T-helper 1 cell treated with Interleukin-12 subunit alpha and Interleukin-12 subunit beta and Interleukin-4 antibody, amounts not matched to agents 30 μg/mL and 1 μg/mL, for 36 hours (primary cell): ENCODE measurements around the gene NBPF3.
"Not testable (repeated sequence)": the region's sequence is repeated elsewhere in the genome, so short reads cannot be mapped to it uniquely, and the experiment has no call there.

Experiments used
- H3K27ac Mint-ChIP-seq: one replicate; pipeline ENCODE4 v1.8.0; 2021; ENCODE audit warnings: mild to moderate bottlenecking, mixed read lengths
- H3K27me3 Mint-ChIP-seq: one replicate; pipeline ENCODE4 v1.8.0; 2021; ENCODE audit warnings: low read depth, mixed read lengths
- H3K36me3 Mint-ChIP-seq: one replicate; pipeline ENCODE4 v1.8.0; 2021; ENCODE audit warnings: low read depth, mixed read lengths
- H3K4me1 Mint-ChIP-seq: one replicate; pipeline ENCODE4 v1.8.0; 2021; ENCODE audit warnings: low read depth, mixed read lengths
- H3K4me3 Mint-ChIP-seq: one replicate; pipeline ENCODE4 v1.8.0; 2021; ENCODE audit warnings: mild to moderate bottlenecking, moderate library complexity, mixed read lengths
- H3K9me3 Mint-ChIP-seq: one replicate; pipeline ENCODE4 v1.8.0; 2021; ENCODE audit warnings: mixed read lengths

NBPF3 gene

DNA sequence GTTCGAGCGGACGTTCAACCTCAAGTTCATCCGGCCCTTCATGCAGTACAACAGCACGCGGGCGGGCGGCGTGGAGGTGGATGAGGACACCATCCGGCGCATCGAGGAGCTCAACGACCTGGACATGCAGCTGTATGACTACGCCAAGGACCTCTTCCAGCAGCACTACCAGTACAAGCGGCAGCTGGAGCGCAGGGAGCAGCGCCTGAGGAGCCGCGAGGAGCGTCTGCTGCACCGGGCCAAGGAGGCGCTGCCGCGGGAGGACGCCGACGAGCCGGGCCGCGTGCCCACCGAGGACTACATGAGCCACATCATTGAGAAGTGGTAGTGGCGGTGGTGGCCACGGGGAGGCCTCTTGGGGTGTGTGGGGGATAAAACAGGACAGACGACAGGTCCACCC, 10.7 kb upstream of the NBPF3 start:
- peaks cover 28% of the 10 kb centered on the region for H3K27me3 Mint-ChIP-seq
- H3K27ac Mint-ChIP-seq, H3K36me3 Mint-ChIP-seq, H3K4me3 Mint-ChIP-seq, H3K9me3 Mint-ChIP-seq, H3K4me1 Mint-ChIP-seq: not testable (repeated sequence)

- not testable (repeated sequence) for H3K9me3 Mint-ChIP-seq
These were observed 9.1 kb upstream of the NBPF3 start for GRCh38 chr1:21430875-21431274.

GRCh38 chr1:21434394-21434793, 5.5 kb upstream of the NBPF3 start:
- no peak overlapping the region for H3K4me3 Mint-ChIP-seq
- no peak overlapping the region for H3K27ac Mint-ChIP-seq
- no peaks in the 10 kb centered on the region for H3K9me3 Mint-ChIP-seq
- no peaks in the 10 kb centered on the region for H3K36me3 Mint-ChIP-seq
- H3K27me3 Mint-ChIP-seq: peaks cover 24% of the 10 kb centered on the region
- peaks cover 2% of the 10 kb centered on the region for H3K4me1 Mint-ChIP-seq

More at GRCh38 chr1:21430875-21431274, 9.1 kb upstream of the NBPF3 start:
- peaks cover 24% of the 10 kb centered on the region for H3K27me3 Mint-ChIP-seq
- H3K27ac Mint-ChIP-seq, H3K4me1 Mint-ChIP-seq, H3K36me3 Mint-ChIP-seq, H3K4me3 Mint-ChIP-seq: not testable (repeated sequence)

DNA sequence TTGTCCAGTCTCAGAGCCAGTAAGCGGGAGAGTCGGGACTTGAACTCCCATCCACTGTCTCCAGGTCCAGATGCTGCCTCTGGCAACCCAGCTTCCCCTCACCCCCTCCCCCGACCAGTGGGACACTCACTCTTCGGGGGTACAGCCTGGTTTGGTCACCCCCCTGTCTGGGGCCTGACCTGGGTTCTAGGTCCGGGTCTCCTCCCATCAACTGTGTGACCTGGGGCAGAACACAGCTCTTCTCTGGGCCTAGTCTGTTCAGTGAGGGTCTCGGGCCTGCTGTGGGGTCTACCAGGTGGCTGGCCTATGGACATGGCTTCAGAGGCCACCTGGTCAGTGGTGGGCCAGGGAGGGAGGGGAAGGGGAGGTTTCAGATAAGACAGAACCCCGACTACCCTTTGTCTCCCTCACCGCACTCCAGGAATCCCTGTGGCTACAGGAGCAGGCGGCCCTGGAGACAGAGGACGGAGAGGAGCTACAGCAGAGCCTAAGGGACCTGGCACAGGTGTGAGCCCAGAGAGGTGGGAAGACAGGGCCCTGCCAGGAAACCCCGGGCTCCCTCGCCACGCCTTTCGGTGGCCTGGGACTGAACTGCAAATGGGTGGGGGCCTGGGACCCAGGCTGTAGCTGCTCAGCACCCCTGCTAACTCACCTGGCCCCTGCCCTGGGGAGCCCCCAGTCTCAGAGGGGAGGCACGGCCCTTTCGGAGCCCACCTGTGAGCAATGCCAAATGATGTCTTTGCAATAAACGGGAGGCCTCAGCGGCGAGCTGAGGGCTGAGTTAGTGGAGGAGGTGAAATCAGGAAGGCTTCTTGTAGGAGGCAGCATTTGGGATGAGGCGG, 4.1 kb upstream of the NBPF3 start:
- H3K27me3 Mint-ChIP-seq: peaks cover 33% of the 10 kb centered on the region
- peaks cover 12% of the 10 kb centered on the region for H3K4me1 Mint-ChIP-seq
- H3K4me3 Mint-ChIP-seq: no peak overlapping the region
- H3K27ac Mint-ChIP-seq: no peak overlapping the region
- no peaks in the 10 kb centered on the region for H3K9me3 Mint-ChIP-seq
- H3K36me3 Mint-ChIP-seq: no peaks in the 10 kb centered on the region

GRCh38 chr1:21436488-21437340, 3.2 kb upstream of the NBPF3 start:
- no peaks in the 10 kb centered on the region for H3K9me3 Mint-ChIP-seq
- H3K4me3 Mint-ChIP-seq: peak overlapping the region; percentile 12
- peaks cover 36% of the 10 kb centered on the region for H3K27me3 Mint-ChIP-seq
- H3K36me3 Mint-ChIP-seq: no peaks in the 10 kb centered on the region
- no peak overlapping the region for H3K27ac Mint-ChIP-seq
- peaks cover 14% of the 10 kb centered on the region for H3K4me1 Mint-ChIP-seq

GRCh38 chr1:21437341-21437640, 2.6 kb upstream of the NBPF3 start:
- Mint-ChIP-seq H3K4me3 (no peak overlapping the region), H3K27ac (no peak overlapping the region), H3K4me1 (peaks cover 14% of the 10 kb centered on the region), H3K36me3 (no peaks in the 10 kb centered on the region), H3K9me3 (no peaks in the 10 kb centered on the region), H3K27me3 (peaks cover 36% of the 10 kb centered on the region)

DNA sequence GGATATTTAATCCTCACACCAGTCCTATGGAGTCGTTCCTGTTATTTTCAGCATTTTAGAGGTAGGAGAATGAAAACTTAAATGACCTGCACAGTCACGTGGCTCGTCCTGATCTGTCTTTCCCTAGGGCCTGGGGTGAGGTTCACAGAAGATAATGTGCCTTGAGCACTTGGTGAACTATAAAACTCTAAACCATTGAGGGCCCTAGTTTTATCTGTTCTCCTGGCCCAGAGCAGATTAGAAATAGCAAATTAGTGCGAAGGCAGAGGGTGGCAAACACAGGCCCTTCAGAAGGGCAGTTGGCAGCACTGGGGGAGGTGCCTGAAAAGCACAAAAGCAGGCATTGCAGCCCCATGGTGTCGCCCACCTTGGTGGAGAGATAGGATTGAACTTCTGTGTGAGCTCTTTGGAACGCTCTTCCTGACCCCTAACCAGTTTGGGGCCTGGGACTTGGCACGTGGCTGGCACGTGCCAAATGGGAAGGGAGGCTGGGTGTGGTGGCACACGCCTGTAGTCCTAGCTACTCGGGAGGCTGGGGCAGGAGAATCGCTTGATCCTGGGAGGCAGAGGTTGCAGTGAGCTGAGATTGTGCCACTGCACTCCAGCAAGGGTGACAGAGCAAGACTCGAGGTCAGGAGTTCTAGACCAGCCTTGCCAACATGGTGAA, 1.2 kb upstream of the NBPF3 start:
- H3K36me3 Mint-ChIP-seq, H3K9me3 Mint-ChIP-seq, H3K27ac Mint-ChIP-seq: not testable (repeated sequence)
- H3K4me1 Mint-ChIP-seq: peaks cover 14% of the 10 kb centered on the region
- peak overlapping the region; percentile 91 for H3K4me3 Mint-ChIP-seq
- H3K27me3 Mint-ChIP-seq: peaks cover 34% of the 10 kb centered on the region

- H3K27me3 Mint-ChIP-seq: peaks cover 39% of the 10 kb centered on the region
- peaks cover 14% of the 10 kb centered on the region for H3K4me1 Mint-ChIP-seq
These were observed 604 bp upstream of the NBPF3 start for GRCh38 chr1:21439345-21439720.

GRCh38 chr1:21440630-21441125, 741 bp downstream of the NBPF3 start:
- H3K9me3 Mint-ChIP-seq, H3K36me3 Mint-ChIP-seq: not testable (repeated sequence)
- Mint-ChIP-seq H3K4me1 (peaks cover 14% of the 10 kb centered on the region), H3K27me3 (peaks cover 43% of the 10 kb centered on the region), H3K4me3 (peak overlapping the region; percentile 77), H3K27ac (peak overlapping the region; percentile 36)

More at GRCh38 chr1:21439345-21439720, 604 bp upstream of the NBPF3 start:
- peak overlapping the region; percentile 91 for H3K4me3 Mint-ChIP-seq
- H3K9me3 Mint-ChIP-seq: no peaks in the 10 kb centered on the region
- H3K27ac Mint-ChIP-seq: no peak overlapping the region
- no peaks in the 10 kb centered on the region for H3K36me3 Mint-ChIP-seq

DNA sequence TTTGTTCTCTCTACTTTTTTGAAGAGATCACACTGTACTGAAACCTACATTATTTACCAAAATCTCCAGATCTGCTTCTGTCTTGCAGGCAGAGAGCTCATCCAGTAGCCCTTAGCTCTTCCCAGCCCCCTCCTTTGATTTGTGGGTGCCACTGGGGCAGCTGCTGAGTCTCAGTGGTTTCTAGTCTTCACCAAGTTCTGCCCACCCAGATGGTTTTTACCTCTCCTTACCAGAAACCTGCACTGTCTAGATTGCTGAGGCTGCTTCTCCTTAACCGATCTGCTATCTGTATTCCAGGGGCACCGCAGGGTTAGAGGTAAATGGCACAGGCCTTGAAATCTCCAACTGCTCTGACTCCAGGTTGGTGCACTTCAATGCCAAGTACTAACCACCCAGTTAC, 6.7 kb downstream of the NBPF3 start:
- not testable (repeated sequence) for H3K4me1 Mint-ChIP-seq, H3K27ac Mint-ChIP-seq, H3K4me3 Mint-ChIP-seq, H3K9me3 Mint-ChIP-seq
- H3K36me3 Mint-ChIP-seq: peaks cover 14% of the 10 kb centered on the region
- H3K27me3 Mint-ChIP-seq: peaks cover 24% of the 10 kb centered on the region

- H3K36me3 Mint-ChIP-seq: peaks cover 14% of the 10 kb centered on the region
These were observed 7.4 kb downstream of the NBPF3 start for GRCh38 chr1:21447311-21447710.

GRCh38 chr1:21449906-21450305, 10.0 kb downstream of the NBPF3 start:
- H3K36me3 Mint-ChIP-seq: peaks cover 16% of the 10 kb centered on the region
- H3K27ac Mint-ChIP-seq: no peak overlapping the region
- no peak overlapping the region for H3K4me3 Mint-ChIP-seq
- peaks cover 13% of the 10 kb centered on the region for H3K27me3 Mint-ChIP-seq
- H3K4me1 Mint-ChIP-seq: peaks cover 13% of the 10 kb centered on the region
- H3K9me3 Mint-ChIP-seq: no peaks in the 10 kb centered on the region

More at GRCh38 chr1:21447311-21447710, 7.4 kb downstream of the NBPF3 start:
- H3K27me3 Mint-ChIP-seq: peaks cover 27% of the 10 kb centered on the region
- no peaks in the 10 kb centered on the region for H3K9me3 Mint-ChIP-seq
- peaks cover 3% of the 10 kb centered on the region for H3K4me1 Mint-ChIP-seq
- no peak overlapping the region for H3K4me3 Mint-ChIP-seq
- H3K27ac Mint-ChIP-seq: no peak overlapping the region

DNA sequence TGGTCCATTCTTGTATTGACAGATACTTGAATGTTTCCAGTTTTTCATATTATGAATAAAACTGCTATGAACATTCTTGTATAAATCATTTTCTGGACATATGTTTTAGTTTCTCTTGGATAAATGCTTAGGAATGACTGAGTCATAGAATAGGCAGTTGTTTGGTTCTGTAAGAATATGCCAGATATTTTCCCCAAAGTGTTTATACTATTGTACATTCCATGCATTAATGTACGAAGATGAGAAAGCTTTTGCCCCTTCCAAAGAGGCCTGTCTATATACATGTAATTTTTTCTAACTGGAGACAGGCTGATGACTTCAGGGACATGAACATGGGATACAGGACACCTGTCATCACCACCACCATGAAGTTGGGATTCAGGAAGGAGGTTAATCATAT, 11.3 kb downstream of the NBPF3 start:
- Mint-ChIP-seq H3K4me1 (peaks cover 15% of the 10 kb centered on the region), H3K27me3 (peaks cover 13% of the 10 kb centered on the region), H3K36me3 (peaks cover 16% of the 10 kb centered on the region), H3K9me3 (no peaks in the 10 kb centered on the region), H3K4me3 (no peak overlapping the region), H3K27ac (no peak overlapping the region)

DNA sequence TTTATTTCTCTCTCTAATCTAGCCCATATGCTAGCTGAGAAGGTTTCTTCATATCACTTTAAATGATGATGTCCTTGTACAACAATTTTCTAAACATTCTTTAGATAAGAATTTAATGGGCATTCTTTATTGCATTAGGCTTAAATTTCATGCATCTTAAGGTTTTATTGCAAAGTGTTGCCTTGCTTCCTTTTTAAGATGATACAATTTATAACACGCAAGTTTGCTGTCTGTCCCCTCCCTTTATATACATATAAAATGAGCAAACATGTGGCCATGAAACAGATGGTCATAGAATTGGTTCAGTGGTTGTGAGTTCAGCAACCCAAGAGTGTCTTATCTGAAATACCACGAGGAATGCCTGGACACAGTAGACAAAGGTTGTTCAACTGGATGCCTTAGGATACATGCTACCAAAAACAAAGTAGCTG, 12.1 kb downstream of the NBPF3 start:
- peaks cover 10% of the 10 kb centered on the region for H3K27me3 Mint-ChIP-seq
- H3K4me3 Mint-ChIP-seq: no peak overlapping the region
- peaks cover 13% of the 10 kb centered on the region for H3K36me3 Mint-ChIP-seq
- no peaks in the 10 kb centered on the region for H3K9me3 Mint-ChIP-seq
- no peak overlapping the region for H3K27ac Mint-ChIP-seq
- H3K4me1 Mint-ChIP-seq: peaks cover 15% of the 10 kb centered on the region
